IMR-90 (cell line): ENCODE measurements around the gene GCG. TPM values are rescaled to one million over a fixed set of nuclear protein-coding genes. Genes with fewer than 3 reads are reported as not detected.

Source experiments
- ATAC-seq: fragments of 200-7000 bp; cut with Tn5 transposase; 2 replicates; pipeline ENCODE4 v1.9.1; 2020; ENCODE audit warnings: low read depth, mild to moderate bottlenecking, moderate library complexity
- BruUV-seq: library from RNA; stranded (reverse); fragments of 400-500 nt; replicated peaks from 2 replicates; lab custom pipeline; 2021; lab: Mats Ljungman, UMichigan
- CTCF ChIA-PET: fragments of 300-600 bp; formaldehyde crosslinking; extraction: SDS; loops from one replicate; lab custom pipeline; 2021; ENCODE audit warnings: antibody characterized with exemption; lab: Yijun Ruan, JAX
- POLR2A ChIA-PET: fragments of 300-600 bp; sonication (Branson Sonifier 250); formaldehyde crosslinking; loops from one replicate; lab custom pipeline; 2022; ENCODE audit warnings: antibody characterized with exemption; ENCODE audit not compliant: unreplicated experiment; lab: Charles Lee
- DNase-seq: peaks from one replicate; pipeline ENCODE4 v3.0.0; 2013
- H2AFZ ChIP-seq: replicated peaks from 2 replicates; pipeline ENCODE3; 2013; ENCODE audit warnings: low read length, mild to moderate bottlenecking; ENCODE audit not compliant: poor library complexity
- H2AK5ac ChIP-seq: 2 replicates; pipeline ENCODE4 v1.6.1; 2013; ENCODE audit warnings: low read depth, low read length, inconsistent platforms
- H2AK9ac ChIP-seq: replicated peaks from 2 replicates; pipeline ENCODE3; 2013; ENCODE audit warnings: mild to moderate bottlenecking, low read depth, low read length, moderate library complexity; ENCODE audit not compliant: poor library complexity
- H2BK120ac ChIP-seq: 2 replicates; pipeline ENCODE4 v1.6.1; 2013; ENCODE audit warnings: low read depth, low read length, inconsistent platforms
- H2BK15ac ChIP-seq: 3 replicates; pipeline ENCODE4 v1.6.1; 2013; ENCODE audit warnings: low read depth, low read length, inconsistent platforms
- H2BK20ac ChIP-seq: 2 replicates; pipeline ENCODE4 v1.6.1; 2013; ENCODE audit warnings: low read depth, mild to moderate bottlenecking, inconsistent platforms, low read length, moderate library complexity
- H2BK5ac ChIP-seq: 2 replicates; pipeline ENCODE4 v1.6.1; 2013; ENCODE audit warnings: mild to moderate bottlenecking, low read depth, low read length, inconsistent platforms; ENCODE audit not compliant: poor library complexity, severe bottlenecking
- H3K14ac ChIP-seq: replicated peaks from 2 replicates; pipeline ENCODE4 v1.6.1; 2013; ENCODE audit warnings: low read depth, low read length, inconsistent platforms
- H3K18ac ChIP-seq: 2 replicates; pipeline ENCODE4 v1.6.1; 2013; ENCODE audit warnings: low read depth, low read length, control low read depth
- H3K23ac ChIP-seq: 2 replicates; pipeline ENCODE4 v1.6.1; 2013; ENCODE audit warnings: low read depth, low read length, inconsistent platforms
- H3K27ac ChIP-seq: 2 replicates; pipeline ENCODE4 v1.5.1; 2013; ENCODE audit warnings: mild to moderate bottlenecking, control low read depth, low read length; ENCODE audit not compliant: insufficient read depth
- H3K27me3 ChIP-seq: 2 replicates; pipeline ENCODE4 v1.6.1; 2013; ENCODE audit warnings: low read length; ENCODE audit not compliant: control insufficient read depth, insufficient read depth
- H3K36me3 ChIP-seq: 2 replicates; pipeline ENCODE4 v1.6.1; 2013; ENCODE audit warnings: low read length, mixed read lengths; ENCODE audit not compliant: control insufficient read depth, insufficient read depth
- H3K4ac ChIP-seq: 2 replicates; pipeline ENCODE4 v1.6.1; 2013; ENCODE audit warnings: low read depth, low read length, inconsistent platforms
- H3K4me1 ChIP-seq: 2 replicates; pipeline ENCODE4 v1.6.1; 2013; ENCODE audit warnings: low read length, mixed read lengths; ENCODE audit not compliant: control insufficient read depth, insufficient read depth
- H3K4me2 ChIP-seq: 2 replicates; pipeline ENCODE4 v1.6.1; 2013; ENCODE audit warnings: low read depth, mild to moderate bottlenecking, control low read depth, low read length, moderate library complexity
- H3K4me3 ChIP-seq: 2 replicates; pipeline ENCODE4 v1.5.1; 2013; ENCODE audit warnings: low read depth, mild to moderate bottlenecking, control low read depth, low read length, moderate library complexity; ENCODE audit not compliant: insufficient read depth
- H3K56ac ChIP-seq: 2 replicates; pipeline ENCODE4 v1.6.1; 2013; ENCODE audit warnings: low read length, inconsistent platforms; ENCODE audit not compliant: insufficient read depth; ENCODE audit errors: extremely low read depth
- H3K79me1 ChIP-seq, 2 experiments: 2 replicates each; pipeline ENCODE4 v1.6.1; 2013; ENCODE audit warnings: low read length in 2 of 2, inconsistent platforms in 1 of 2, low read depth in 1 of 2
- H3K9ac ChIP-seq: 2 replicates; pipeline ENCODE4 v1.6.1; 2013; ENCODE audit warnings: low read depth, low read length, control low read depth
- H3K9me1 ChIP-seq: 2 replicates; pipeline ENCODE4 v1.6.1; 2013; ENCODE audit warnings: low read length, inconsistent platforms; ENCODE audit not compliant: insufficient read depth
- H3K9me3 ChIP-seq: 2 replicates; pipeline ENCODE4 v1.6.1; 2013; ENCODE audit warnings: low read length; ENCODE audit not compliant: control insufficient read depth, insufficient read depth
- H4K20me1 ChIP-seq: 2 replicates; pipeline ENCODE4 v1.6.1; 2013; ENCODE audit warnings: low read length, inconsistent platforms; ENCODE audit not compliant: insufficient read depth
- H4K5ac ChIP-seq: 2 replicates; pipeline ENCODE4 v1.6.1; 2013; ENCODE audit warnings: mild to moderate bottlenecking, low read depth, low read length, control low read depth
- H4K8ac ChIP-seq, 2 experiments: 2 replicates each; pipeline ENCODE4 v1.6.1; 2013; ENCODE audit warnings: low read depth in 2 of 2, low read length in 2 of 2, control low read depth in 1 of 2, inconsistent platforms in 1 of 2
- H4K91ac ChIP-seq: 2 replicates; pipeline ENCODE4 v1.6.1; 2013; ENCODE audit warnings: low read depth, low read length, inconsistent platforms; ENCODE audit not compliant: insufficient read depth
- BHLHE40 ChIP-seq: fragments of 150-350 bp; IDR thresholded peaks from 2 replicates; pipeline ENCODE4 v1.6.1; 2016; ENCODE audit warnings: mild to moderate bottlenecking, low read depth, low read length
- CEBPB ChIP-seq: IDR thresholded peaks from 2 replicates; pipeline ENCODE4 v1.6.1; 2012; ENCODE audit warnings: low read depth, low read length, improper control_type of control experiment
- CHD1 ChIP-seq: IDR thresholded peaks from 2 replicates; pipeline ENCODE4 v1.6.1; 2012; ENCODE audit warnings: low read depth, low read length, improper control_type of control experiment
- FOS ChIP-seq: fragments of 150-350 bp; IDR thresholded peaks from 2 replicates; pipeline ENCODE4 v1.6.1; 2016; ENCODE audit warnings: low read depth, low read length
- MAFK ChIP-seq: IDR thresholded peaks from 2 replicates; pipeline ENCODE4 v1.6.1; 2012; ENCODE audit warnings: low read depth, low read length, improper control_type of control experiment
- MAZ ChIP-seq: IDR thresholded peaks from 2 replicates; pipeline ENCODE4 v1.6.1; 2012; ENCODE audit warnings: low read depth, mild to moderate bottlenecking, low read length, improper control_type of control experiment, moderate library complexity, borderline replicate concordance
- MXI1 ChIP-seq: IDR thresholded peaks from 2 replicates; pipeline ENCODE4 v1.6.1; 2012; ENCODE audit warnings: low read depth, mild to moderate bottlenecking, low read length, moderate library complexity, borderline replicate concordance
- NFE2L2 ChIP-seq: fragments of 150-350 bp; IDR thresholded peaks from 2 replicates; pipeline ENCODE4 v1.6.1; 2016; ENCODE audit warnings: low read depth, mild to moderate bottlenecking, low read length
- POLR2A ChIP-seq: IDR thresholded peaks from 2 replicates; pipeline ENCODE4 v1.6.1; 2012; ENCODE audit warnings: mild to moderate bottlenecking, low read depth, low read length
- RAD21 ChIP-seq: IDR thresholded peaks from 2 replicates; pipeline ENCODE4 v1.6.1; 2012; ENCODE audit warnings: low read length, improper control_type of control experiment
- RCOR1 ChIP-seq: IDR thresholded peaks from 2 replicates; pipeline ENCODE4 v1.6.1; 2012; ENCODE audit warnings: mild to moderate bottlenecking, low read length, improper control_type of control experiment; ENCODE audit not compliant: insufficient replicate concordance
- RFX5 ChIP-seq: IDR thresholded peaks from 2 replicates; pipeline ENCODE4 v1.8.0; 2012; ENCODE audit warnings: low read depth, mild to moderate bottlenecking, low read length, moderate library complexity
- SMC3 ChIP-seq: fragments of 150-350 bp; IDR thresholded peaks from 2 replicates; pipeline ENCODE4 v1.6.1; 2016; ENCODE audit warnings: low read depth, mild to moderate bottlenecking, antibody characterized with exemption, low read length, moderate library complexity
- WGBS, 2 experiments: methylation state at CpG; one replicate each; pipeline versions ENCODE4 v1.1.5 to v1.1.7; 2013; ENCODE audit warnings: missing lambda C conversion rate in 2 of 2; ENCODE audit not compliant: insufficient read length in 1 of 2; ENCODE audit errors: extremely low coverage in 2 of 2; 5-methylcytosine and 5-hydroxymethylcytosine counted together
- dilution Hi-C: fragments of 300-500 bp; cut with HindIII; formaldehyde crosslinking; loops from one replicate; pipeline ENCODE4 v1.14.3; 2018; ENCODE audit warnings: low sequenced_read_pairs; ENCODE audit not compliant: unreplicated experiment
- in situ Hi-C: fragments of 300-500 bp; cut with MboI; formaldehyde crosslinking; loops from 3 replicates; pipeline ENCODE4 v1.14.3; 2019; ENCODE audit warnings: low sequenced_read_pairs, inconsistent platforms, mixed read lengths
- intact Hi-C: fragments of 100-400 bp; cut with micrococcal nuclease; formaldehyde crosslinking; loops from 2 replicates; pipeline ENCODE4 v1.10.0; 2022
- polyA plus RNA-seq, 3 experiments: library from polyadenylated mRNA; depleted of rRNA; stranded (reverse); fragments of >200 nt; gene quantifications; 2 replicates each; pipeline ENCODE4 v1.2.3, GENCODE V29; 2012; ENCODE audit warnings: low replicate concordance in 1 of 3
- total RNA-seq: library from RNA; depleted of rRNA; stranded (reverse); fragments of >200 nt; gene quantifications from 2 replicates; pipeline ENCODE4 v1.2.3, GENCODE V29; 2012
- TF ChIP-seq, protein P1 (sequence below): conservative IDR thresholded peaks from 2 replicates; pipeline ENCODE4 v1.5.1; 2012; ENCODE audit warnings: mild to moderate bottlenecking, low read depth, low read length, improper control_type of control experiment
- TF ChIP-seq, protein P2 (sequence below): fragments of 150-350 bp; IDR thresholded peaks from 2 replicates; pipeline ENCODE4 v1.6.1; 2016; ENCODE audit warnings: low read depth, mild to moderate bottlenecking, low read length, moderate library complexity, borderline replicate concordance
- TF ChIP-seq, protein P3 (sequence below): fragments of 150-350 bp; IDR thresholded peaks from 2 replicates; pipeline ENCODE4 v1.6.1; 2017; ENCODE audit warnings: mild to moderate bottlenecking, antibody characterized with exemption, low read length, low read depth

The GCG gene
- total and polyA plus RNA-seq, 2 of the 4 experiments (the other 2 are of a cell fraction), result not detected

DNA sequence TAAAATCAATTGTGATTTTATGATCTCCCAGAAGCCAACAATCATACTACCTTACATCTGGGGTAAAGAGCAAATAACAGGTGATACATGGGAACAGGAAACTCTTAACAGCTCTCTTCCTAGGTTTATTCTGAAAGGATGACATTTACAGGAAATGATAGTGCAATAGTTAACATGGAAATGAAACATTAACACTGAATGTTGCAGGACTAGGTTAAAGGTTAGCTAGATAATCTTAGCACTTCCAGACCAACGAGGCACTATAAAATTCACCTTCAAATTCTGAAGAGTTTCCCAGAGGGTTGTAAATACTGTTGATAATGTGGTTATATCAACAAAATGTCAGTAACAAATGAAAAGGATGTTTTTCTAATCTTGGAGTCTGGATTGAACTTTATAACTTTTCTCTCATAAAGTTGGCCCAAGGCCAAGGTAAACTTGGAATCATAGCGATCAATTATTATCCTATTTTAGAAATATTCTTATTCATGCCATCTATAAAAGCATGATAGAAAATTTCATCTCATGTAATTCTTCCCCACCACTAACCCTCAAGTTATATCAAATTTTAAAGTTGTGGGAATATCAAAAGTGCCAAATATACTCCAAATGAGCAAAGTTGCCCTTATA lies 32.9 kb upstream of the GCG start:
- CTCF ChIA-PET, result interaction anchor here (1.2 to 1.5 kb wide), 2 partner anchors 10 to 32 kb away, joined by 3 to 4 read pairs; no protein-coding TSS in a partner anchor
- no peak overlapping the region for H3K56ac ChIP-seq

More for the DNA sequence above, 32.9 kb upstream of the GCG start:
- in situ Hi-C loops (no loop called here), dilution Hi-C loops (no loop called here), intact Hi-C loops (no loop called here)
- Histone ChIP-seq H3K14ac (no peak overlapping the region), H2BK5ac (no peak overlapping the region), H3K4ac (no peak overlapping the region), H2AK9ac (no peak overlapping the region), H2AK5ac (no peak overlapping the region), H3K9me1 (peaks cover 3% of the 10 kb centered on the region; the same call in 1 of the 2 replicates), H4K91ac (no peak overlapping the region), H3K27ac (no peak overlapping the region), H2AFZ (no peak overlapping the region), H2BK15ac (no peak overlapping the region), H3K79me1 (no peaks in the 10 kb centered on the region), H3K18ac (no peak overlapping the region), H2BK120ac (no peak overlapping the region), H2BK20ac (no peak overlapping the region), H3K4me1 (no peaks in the 10 kb centered on the region), H3K4me3 (no peak overlapping the region), H4K8ac (no peak overlapping the region), H3K23ac (no peak overlapping the region), H3K9me3 (no peaks in the 10 kb centered on the region), H3K27me3 (no peaks in the 10 kb centered on the region), H4K20me1 (no peaks in the 10 kb centered on the region), H3K4me2 (no peak overlapping the region), H4K5ac (no peak overlapping the region), H3K9ac (no peak overlapping the region), H3K36me3 (peaks cover 28% of the 10 kb centered on the region)
- TF ChIP-seq NFE2L2 (no peak), POLR2A (no peak), MXI1 (no peak), SMC3 (no peak), RCOR1 (no peak), MAFK (no peak), CHD1 (no peak), BHLHE40 (no peak), RAD21 (no peak), FOS (no peak), MAZ (no peak), RFX5 (no peak), CEBPB (no peak)
- TF ChIP-seq, protein P1, sequence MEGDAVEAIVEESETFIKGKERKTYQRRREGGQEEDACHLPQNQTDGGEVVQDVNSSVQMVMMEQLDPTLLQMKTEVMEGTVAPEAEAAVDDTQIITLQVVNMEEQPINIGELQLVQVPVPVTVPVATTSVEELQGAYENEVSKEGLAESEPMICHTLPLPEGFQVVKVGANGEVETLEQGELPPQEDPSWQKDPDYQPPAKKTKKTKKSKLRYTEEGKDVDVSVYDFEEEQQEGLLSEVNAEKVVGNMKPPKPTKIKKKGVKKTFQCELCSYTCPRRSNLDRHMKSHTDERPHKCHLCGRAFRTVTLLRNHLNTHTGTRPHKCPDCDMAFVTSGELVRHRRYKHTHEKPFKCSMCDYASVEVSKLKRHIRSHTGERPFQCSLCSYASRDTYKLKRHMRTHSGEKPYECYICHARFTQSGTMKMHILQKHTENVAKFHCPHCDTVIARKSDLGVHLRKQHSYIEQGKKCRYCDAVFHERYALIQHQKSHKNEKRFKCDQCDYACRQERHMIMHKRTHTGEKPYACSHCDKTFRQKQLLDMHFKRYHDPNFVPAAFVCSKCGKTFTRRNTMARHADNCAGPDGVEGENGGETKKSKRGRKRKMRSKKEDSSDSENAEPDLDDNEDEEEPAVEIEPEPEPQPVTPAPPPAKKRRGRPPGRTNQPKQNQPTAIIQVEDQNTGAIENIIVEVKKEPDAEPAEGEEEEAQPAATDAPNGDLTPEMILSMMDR, result no peak
- TF ChIP-seq, protein P2, sequence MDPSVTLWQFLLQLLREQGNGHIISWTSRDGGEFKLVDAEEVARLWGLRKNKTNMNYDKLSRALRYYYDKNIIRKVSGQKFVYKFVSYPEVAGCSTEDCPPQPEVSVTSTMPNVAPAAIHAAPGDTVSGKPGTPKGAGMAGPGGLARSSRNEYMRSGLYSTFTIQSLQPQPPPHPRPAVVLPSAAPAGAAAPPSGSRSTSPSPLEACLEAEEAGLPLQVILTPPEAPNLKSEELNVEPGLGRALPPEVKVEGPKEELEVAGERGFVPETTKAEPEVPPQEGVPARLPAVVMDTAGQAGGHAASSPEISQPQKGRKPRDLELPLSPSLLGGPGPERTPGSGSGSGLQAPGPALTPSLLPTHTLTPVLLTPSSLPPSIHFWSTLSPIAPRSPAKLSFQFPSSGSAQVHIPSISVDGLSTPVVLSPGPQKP, result no peak
- TF ChIP-seq, protein P3, sequence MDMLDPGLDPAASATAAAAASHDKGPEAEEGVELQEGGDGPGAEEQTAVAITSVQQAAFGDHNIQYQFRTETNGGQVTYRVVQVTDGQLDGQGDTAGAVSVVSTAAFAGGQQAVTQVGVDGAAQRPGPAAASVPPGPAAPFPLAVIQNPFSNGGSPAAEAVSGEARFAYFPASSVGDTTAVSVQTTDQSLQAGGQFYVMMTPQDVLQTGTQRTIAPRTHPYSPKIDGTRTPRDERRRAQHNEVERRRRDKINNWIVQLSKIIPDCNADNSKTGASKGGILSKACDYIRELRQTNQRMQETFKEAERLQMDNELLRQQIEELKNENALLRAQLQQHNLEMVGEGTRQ, result no peak
- no peak for ATAC-seq
- no CpG with 5 or more reads among the region's 2 CpGs for WGBS, 2 experiments
- POLR2A ChIA-PET, result no interaction called here
- no TSS peak for BruUV-seq
- no peak for DNase-seq
